ENCODE measurements around the gene IGFBP2.

GRCh38 chr2:216687646-216688045 is 54.4 kb downstream of the IGFBP2 start:
- no peak for TF ChIP-seq POLR2A (IDR thresholded peaks at IDR 0.05)
- TF ChIP-seq CTCF (IDR thresholded peaks at IDR 0.05): peak in 2 of 6 experiments; percentile 14 to 16

Measured in esophagus squamous epithelium (tissue), 4 donors.